Brain pericyte (primary cell): Measurements from ENCODE around the gene PMM2.
"Not testable (repeated sequence)": the region's sequence is repeated elsewhere in the genome, so short reads cannot be mapped to it uniquely, and the experiment has no call there.

ENCODE experiments used
- DNase-seq: peaks from one replicate; pipeline ENCODE4 v3.0.0-alpha.2; 2012; ENCODE audit warnings: low read depth, low spot score

The PMM2 gene

DNA sequence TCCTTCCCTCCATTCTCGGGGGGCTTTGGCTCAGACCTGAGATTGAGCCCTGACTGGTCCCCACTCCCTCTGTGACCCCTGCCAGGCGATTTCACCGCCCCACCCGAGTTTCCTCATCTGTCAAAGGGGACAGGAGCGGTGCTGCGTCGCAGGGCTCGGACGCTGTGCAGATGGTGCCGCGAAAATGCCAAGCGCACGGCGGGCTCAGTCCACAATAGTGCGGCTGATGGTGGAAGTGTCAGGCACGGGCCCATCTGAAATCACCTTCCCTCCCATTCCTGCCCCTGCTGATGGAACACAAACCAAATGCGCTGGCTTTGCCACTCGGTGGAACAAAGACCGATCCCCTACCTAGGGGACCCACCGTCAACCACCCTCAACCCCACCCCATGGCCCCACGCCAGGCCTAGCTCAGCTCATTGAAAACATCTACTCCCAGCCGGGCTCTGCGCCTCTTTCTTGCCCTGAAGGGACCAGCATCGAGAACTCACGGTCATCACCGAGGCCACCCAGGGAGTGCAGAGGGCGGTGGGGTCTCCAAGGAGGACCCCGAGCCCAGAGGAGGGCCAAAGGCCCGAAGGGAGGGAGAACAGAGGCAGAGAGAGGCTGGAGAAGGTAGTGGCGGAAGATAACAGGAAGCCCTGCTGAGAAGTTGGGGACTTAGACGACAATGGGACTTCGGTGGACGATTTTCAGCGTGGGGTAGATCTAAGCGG is 69.7 kb downstream of the PMM2 start:
- DNase-seq = no peak

DNA sequence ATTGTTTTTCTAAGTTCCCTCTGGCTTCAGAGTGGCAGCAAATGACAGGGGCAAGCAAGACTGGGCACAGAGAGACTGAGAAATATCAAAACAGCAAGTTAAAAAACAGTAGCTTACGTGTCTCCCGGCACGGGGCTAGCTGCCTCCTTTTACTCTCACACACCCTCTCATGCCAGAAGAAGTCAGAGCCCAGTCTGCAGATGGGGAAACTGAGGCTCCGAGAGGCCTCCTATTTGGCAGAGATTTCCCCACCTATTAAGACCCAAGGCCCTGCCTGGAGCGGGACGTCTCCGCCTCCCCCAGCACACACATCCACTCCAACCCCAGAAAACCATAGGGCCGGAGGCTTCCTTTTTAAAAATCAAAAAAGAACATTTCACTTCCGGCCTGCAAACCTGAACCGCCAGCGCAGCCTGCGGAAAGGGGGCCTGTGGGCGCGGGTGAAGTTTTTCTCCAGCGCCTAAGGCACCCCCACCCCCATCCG is 70.3 kb downstream of the PMM2 start:
- DNase-seq = no peak

DNA sequence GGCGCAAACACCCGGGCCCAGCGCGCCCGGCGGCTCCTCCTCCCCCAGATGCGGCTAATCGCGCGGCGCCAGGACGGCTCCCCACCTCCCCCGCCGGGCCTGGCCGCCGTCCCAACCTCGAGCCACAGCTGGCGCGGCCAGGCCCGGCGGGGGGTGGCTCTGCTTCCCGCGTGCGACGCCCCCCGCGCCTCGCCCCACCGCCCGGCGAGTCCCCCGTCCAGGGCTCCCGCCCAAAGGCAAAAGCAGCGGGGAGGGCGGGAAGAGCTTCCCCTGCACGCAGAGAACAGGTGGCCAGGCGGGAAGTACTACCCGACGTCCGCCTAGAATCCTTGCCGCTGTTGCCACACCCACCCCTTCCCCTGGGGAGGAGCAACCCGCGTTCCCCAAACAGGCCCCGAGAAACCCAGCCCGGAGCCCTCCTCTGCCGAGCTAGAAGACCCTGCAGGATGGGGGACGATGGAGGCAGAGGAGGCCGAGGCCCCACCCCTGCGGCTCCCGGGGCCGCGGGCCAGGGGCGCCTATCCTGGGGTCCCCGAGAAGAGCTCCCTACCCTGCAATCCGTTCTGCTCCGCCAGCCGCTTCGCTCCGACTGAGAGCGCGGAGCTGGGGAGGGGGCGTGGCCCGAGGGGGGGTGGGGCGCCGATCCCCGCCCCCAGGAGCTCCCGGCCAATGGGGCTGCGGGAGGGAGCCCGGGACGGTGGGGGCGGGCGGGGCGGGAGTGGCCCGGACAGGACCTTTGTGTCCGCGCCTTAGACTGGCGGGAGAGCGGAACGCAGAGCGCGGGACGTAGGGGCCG is 71.0 kb downstream of the PMM2 start, which contains the start of gene CARHSP1:
Gene CARHSP1 (minus strand): TSS at position 591 of the 796 bp plus-strand sequence. CDS start 9,678 bp downstream, outside the sequence.
- DNase-seq = peak; percentile 56

DNA sequence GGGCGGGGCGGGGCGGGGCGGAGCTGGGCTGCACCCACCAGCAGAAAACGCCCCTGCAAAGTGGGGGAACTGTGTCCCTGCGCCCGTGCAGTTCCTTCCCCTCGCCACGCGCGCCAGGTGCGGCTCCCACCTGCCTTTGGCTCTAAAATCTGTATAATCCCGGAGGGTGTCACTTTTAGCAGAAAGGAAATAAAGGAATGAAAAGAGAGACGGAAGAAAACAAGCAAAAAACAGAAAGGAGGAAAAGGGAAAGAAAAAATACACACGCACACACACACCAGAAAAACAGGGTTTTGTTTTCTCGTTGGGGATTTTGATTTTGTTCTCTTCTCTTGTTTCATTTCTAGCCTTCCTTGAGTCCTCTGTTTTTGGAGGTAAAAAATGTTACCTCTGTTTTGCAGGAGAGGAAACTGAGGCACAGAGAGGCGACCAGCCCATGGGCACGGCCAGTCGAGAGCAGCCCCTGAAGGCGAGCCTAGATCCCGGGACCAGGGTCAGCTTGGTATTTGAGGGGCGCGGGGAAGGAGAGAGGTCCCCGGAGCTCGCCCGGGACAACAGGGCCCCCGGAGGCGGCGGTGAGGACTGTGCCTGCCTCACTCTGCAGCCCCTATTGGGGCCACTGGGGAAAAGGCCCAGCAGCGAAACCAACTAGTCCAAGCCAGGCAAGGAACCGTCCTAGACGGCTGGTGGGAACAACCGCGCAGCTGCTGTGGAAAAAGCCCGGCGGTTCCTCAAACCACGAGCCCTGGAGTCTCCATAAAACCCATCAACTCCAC is 71.8 kb downstream of the PMM2 start:
- no peak for DNase-seq

DNA sequence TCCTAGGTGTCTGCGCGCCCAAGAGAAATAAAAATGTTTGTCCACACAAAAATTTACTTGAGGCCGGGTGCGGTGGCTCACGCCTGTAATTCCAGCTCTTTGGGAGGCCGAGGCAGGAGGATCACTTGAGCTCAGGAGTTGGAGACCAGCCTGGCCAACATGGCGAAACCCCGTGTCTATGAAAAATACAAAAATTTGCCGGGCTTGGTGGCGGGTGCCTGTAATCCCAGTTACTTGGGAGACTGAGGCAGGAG is 72.3 kb downstream of the PMM2 start:
- DNase-seq = not testable (repeated sequence)

DNA sequence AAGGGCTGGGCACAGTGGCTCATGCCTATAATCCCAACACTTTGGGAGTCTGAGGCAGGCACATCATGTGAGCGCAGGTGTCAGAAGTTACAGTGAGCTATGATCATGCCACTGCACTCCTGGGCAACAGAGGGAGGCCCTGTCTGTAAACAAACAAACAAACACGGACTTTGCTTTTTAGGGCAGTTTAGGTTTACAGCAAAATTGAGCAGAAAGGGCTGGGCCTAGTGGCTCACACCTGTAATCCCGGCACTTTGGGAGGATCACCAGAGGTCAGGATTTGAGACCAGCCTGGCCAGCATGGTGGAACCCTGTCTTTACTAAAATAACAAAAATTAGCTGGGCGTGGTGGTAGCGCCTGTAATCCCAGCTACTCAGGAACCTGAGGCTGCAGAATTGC is 74.4 kb downstream of the PMM2 start:
- no peak for DNase-seq

DNA sequence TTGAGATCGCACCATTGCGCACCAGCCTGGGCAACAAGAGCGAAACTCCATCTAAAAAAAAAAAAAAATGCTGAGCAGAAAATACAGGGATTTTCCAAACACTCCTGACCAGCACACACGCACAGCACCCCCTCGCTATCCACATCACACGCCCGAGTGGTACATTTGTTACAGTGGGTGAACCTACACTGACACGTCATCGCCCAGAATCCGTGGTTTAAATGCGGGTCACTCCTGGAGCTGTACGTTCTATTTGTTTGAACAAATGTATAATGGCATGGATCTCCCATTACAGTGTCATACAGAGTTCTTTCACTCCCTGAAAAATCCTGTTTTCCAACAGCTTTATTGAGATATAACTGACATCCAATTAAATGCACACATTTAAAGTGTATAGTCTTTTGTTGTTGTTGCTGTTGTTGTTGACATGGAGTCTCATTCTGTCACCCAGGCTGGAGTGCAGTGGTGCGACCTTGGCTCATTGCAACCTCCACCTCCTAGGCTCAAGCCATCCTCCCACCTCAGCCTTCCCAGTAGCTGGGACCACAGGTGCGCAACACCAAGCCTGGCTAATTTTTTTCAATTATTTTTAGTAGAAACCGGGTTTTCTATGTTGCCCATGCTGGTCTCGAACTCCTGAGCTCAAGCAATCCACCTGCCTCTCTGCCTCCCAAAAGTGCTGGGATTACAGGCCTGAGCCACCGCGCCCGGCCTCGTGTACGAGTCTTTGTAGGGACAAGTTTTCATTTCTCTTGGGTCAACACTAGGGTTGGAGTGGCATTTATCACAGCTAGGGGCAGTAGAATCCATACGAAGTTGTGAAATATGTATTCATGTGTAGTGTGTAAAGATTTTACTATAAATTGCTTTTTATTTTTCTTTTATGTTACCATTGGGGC is 75.6 kb downstream of the PMM2 start:
- no peak for DNase-seq

DNA sequence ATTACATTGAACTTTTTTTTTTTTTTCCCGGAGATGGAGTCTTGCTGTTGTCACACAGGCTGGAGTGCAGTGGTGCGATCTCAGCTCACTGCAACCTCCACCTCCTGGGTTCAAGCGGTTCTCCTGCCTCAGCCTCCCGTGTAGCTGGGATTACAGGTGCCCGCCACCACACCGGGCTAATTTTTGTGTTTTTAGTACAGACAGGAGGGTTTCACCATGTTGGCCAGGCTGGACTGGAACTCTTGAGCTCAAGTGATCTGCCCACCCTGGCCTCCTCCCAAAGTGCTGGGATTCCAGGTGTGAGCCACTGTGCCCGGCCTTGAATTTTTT is 76.2 kb downstream of the PMM2 start:
- DNase-seq = not testable (repeated sequence)

DNA sequence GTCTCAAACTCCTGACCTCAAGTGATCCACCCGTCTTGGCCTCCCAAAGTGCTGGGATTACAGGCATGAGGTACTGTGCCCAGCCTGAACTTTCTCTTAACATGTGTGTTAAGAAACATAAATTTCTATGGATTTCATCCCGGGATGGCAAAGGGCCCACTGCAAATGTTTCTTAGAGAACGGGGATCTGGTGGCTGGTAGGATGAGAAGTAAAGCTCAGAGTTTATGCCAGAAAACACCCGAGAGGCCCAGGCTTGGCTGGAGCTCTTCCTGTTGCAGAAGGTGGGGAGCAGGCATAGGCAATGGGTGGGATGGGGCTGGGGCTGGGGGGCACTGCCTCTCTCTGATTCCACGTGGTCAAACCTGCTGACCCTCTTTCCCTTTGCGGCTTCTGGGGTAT is 76.7 kb downstream of the PMM2 start:
- no peak for DNase-seq

DNA sequence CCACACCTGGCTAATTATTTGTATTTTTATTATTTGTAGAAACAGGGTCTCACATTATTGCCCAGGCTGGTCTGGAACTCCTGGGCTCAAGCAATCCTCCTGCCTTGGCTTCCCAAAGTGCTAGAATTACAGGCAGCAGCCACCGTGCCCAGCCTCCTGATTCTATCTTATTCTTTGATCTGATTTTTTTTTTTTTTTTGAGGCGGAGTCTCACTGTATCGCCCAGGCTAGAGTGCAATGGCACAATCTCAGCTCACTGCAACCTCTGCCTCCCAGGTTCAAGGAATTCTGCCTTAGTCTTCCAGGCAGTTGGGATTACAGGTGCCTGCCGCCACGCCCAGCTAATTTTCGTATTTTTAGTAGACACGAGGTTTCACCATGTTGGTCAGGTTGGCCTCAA is 77.7 kb downstream of the PMM2 start:
- not testable (repeated sequence) for DNase-seq

DNA sequence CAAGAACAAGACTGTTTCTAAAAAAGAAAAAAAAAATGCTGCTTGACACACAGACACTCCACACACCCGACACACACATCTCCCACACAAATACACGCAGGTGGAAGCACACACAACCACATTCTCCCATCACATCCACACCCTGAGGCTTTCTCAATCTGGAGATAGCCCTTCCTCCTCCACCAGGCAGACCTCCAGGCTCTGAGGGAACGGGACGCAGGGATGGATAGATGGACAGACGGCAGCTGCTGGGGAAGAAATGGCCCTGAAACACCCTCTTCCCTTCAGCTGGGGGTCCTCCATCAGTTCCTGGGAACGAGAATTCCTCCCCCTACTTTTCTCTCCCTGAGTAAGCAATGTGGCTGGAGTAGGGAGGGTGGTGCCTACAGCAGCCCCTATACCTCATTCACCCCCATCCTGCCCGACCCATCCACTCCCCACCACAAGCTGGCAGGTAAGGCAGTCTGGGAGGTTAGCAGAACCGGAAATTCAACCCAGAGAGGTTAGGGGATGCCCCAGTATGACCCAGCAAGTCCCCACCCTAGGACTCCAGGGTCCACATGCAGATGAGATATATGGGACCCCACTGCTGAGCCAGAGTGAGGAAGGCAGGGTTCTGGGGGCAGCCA is 80.4 kb downstream of the PMM2 start:
- DNase-seq = no peak

DNA sequence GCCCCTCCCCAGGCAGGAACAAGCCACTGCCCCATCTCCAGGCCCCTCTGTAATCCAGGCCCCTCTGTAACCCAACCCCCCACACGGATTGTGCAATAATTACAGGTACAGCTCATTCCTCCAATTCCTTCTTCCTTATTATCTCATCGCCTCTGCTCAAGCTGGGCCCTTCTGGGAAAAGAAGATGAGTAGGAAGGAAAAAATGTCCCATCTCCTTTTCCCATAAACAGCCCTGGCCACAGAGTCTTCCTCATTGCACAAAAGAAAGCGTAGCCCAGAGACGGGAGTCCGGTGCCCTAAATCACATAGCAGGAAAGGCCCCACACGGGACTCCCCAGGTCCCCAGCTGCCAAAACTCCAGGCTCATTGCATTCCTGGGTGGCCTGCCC is 80.9 kb downstream of the PMM2 start:
- DNase-seq = no peak

DNA sequence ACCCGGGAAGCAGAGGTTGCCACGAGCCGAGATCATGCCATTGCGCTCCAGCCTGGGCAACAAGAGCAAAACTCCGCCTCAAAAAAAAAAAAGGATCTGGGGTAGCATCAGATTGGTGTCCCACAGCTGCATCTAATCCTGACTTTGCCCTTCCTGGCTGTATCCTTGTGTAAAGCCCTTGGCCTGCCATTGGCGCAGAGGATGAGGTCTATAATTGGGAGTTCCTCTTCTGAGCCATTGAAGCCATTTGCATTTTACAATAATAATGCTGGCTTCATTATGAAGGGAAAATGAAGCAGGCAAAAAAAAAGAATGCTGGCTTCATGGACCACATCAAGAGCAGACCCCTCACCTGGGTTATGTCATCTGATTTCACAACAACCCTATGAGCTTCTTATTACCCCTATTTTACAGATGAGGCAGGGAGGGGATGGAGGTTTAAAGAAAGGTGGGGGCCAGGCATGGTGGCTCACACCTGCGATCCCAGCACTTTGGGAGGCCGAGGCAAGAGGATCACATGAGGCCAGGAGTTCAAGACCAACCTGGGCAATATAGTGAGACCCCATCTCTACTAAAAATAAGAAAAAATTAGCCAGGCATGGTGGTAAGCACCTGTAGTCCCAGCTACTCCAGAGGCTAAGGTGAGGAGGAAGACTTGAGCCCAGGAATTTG is 83.3 kb downstream of the PMM2 start:
- DNase-seq = no peak

DNA sequence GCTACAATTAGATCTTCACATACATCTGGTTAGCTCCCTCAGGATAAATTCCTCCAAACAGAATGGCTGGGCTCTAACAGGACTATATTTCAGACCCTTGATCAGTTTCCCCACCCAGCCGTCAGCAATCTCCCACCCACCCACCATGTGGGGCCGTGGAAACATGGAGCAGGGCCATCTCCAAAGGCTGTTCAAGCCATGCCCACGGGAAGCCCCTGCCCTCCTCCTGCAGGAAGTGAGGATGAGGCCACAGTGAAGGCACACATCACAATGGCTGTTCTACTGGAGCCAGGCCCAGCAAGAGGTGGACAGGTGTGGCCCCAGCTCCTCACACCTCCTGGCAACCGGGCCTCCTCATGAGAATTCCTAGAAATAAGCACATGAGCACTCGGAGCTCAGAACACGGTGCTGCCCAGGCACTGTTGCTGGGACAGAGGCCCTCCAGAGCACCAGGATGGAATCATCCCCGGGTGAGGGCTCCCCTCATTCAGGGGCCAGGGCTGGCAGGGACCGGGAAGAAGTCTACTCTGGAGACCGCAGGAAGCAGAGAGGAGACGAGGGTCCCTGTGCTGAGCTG is 84.5 kb downstream of the PMM2 start, which contains the start of gene LITAFD:
Gene LITAFD (plus strand): TSS at position 311 of the 577 bp plus-strand sequence. CDS start 2,005 bp downstream, outside the sequence.
- no peak for DNase-seq

DNA sequence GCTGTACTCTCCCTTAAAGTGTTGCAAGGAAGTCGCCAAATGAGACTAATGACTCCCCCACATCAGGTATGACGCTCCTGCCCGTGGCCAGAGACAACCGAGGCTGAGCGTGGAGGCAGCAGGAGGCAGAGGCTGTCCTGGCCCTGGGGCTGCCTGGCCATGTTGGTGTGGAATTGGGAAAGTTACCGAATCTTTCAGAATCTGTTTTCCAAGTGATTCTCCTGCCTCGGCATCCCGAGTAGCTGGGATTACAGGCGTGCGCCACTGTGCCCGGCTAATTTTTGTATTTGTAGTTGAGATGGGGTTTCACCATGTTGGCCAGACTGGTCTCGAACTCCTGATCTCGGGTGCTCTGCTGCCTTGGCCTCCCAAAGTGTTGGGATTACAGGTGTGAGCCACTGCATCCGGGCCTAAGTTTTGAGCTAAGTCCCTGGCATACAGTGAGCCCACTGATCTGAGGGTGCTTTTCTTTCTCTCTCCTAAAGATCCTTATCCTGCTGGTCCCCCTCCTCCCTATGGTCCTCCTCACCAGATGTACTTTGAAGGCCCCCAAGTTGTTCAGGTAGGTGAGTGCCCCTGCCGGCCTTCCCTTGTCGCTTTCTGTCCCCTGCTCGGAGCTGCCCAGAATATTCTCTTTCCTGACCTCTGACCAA is 85.2 kb downstream of the PMM2 start:
- DNase-seq = no peak

DNA sequence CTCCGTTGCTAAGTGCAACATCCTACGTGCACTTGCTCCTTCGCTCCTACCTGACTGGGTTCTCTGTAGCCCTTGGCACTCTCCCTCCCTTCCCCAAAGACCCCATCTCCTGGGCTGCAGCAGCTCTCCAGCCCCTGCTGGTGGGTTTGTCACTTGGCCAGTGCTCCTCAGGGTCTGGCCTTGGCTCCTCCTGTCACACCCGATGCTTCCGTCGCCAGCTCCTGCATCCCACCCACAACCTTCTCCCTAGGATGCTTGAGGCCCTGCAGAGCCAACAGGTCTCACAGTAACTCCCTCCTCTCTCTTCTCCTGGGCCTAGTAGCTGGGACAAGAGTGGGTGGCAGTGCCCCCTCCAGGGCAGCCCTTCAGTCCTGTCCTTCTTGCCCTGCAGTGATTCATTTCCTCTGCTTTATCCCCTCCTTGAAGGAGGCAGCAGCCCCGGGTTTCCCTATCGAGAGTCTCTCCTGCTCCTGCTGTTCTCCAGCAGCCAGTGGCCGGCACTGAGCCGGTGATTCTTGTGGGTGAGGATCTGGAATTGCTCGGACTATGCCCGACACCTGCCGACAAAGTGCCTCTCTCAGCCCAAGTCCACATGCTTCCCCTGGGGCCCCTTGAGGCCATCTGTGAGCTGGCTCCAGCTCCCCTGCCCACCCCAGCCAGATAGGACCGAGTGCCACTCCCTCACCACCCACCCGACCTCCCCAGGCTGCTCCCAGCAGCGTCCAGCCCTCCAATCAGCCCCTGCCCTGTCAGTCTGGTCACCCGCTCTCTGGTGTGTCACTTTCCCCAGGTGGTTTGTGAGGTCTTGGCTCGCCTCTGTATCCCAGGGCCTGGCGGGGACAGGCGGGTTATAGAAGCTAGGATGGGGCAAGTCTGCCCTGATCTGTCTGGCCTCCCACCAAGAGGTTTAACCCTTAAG is 88.3 kb downstream of the PMM2 start:
- no peak for DNase-seq

DNA sequence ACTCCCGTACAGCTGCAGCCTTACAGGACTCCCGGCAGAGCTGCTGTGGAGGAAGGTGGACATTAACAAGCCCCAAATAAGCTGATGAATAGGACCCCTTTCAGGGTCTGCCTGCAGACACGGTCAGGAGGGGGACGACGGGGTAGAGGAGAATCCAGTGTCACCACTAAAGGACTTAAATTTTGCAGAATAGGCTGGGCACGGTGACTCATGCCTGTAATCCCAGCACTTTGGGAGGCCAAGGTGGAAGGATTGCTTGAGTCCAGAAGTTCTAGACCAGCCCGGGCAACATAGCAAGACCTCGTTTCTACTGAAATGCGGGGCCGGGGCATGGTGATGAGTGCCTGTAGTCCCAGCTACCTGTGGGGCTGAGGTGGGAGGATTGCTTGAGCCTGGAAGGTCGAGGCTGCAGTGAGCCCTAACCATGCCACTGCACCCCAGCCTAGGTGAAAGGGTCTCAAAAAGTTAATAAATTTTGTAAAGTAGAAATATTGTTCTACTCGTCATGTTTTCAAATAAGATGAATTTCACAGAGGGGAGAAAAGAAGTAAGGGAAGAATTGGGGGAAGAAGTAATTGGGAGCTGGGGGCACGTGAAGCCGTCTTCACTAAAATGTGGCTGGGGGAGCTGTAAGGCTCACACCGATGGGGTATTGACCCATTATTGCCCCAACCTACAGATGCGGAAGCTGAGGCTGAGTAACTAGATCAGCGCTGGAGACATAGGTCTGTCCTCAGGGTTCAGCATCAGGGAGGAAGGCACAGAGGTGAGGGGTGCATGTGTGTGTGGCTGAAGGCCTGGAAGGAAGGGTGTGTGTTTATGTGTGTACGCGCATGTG is 89.2 kb downstream of the PMM2 start:
- DNase-seq = no peak

DNA sequence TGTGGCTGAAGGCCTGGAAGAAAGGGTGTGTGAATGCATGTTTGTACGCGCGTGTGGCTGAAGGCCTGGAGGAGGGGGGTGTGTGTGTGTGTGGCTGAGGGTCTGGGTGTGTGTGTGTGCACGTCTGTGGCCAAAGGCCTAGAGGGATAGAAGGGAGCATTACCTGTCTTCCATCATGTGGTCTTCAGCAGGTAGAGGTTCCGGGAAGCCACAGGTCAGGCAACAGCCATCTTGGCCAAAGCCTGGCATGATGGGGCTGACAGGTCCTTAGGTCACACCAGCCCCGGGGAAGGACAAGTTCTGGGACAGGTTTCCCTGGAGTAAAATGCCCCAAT is 89.8 kb downstream of the PMM2 start:
- DNase-seq = no peak
